GM23338 (cell line): ENCODE results near the gene PPP1R36.

Experiments used
- CREB1 ChIP-seq: fragments of 250-450 bp; sonication (Bioruptor Pico); IDR thresholded peaks from 2 replicates; pipeline ENCODE4 v1.5.0; 2020; ENCODE audit warnings: low read depth, mild to moderate bottlenecking, moderate library complexity
- CTCF ChIP-seq, 2 experiments: fragments of 200-600 bp in 1 of 2; sonication (generic) in 1 of 2; conservative IDR thresholded peaks; 2 replicates each; pipeline versions ENCODE4 v1.5.1 to v1.6.1; 2016 to 2017; ENCODE audit warnings: antibody characterized with exemption in 2 of 2, low read depth in 2 of 2, mild to moderate bottlenecking in 2 of 2, moderate library complexity in 1 of 2
- EZH2 ChIP-seq: fragments of 200-600 bp; sonication (generic); IDR thresholded peaks from one replicate; pipeline ENCODE4 v1.8.0; 2017; ENCODE audit warnings: antibody characterized with exemption, mild to moderate bottlenecking, low read depth; ENCODE audit not compliant: unreplicated experiment
- EZH2phosphoT487 ChIP-seq: fragments of 200-600 bp; sonication (generic); IDR thresholded peaks from one replicate; pipeline ENCODE4 v1.8.1; 2018; ENCODE audit warnings: antibody characterized with exemption; ENCODE audit not compliant: unreplicated experiment
- JUNB ChIP-seq: IDR thresholded peaks from one replicate; pipeline ENCODE4 v1.6.1; 2016; ENCODE audit warnings: antibody characterized with exemption; ENCODE audit not compliant: unreplicated experiment
- NANOG ChIP-seq: IDR thresholded peaks from 2 replicates; pipeline ENCODE4 v1.6.1; 2016; ENCODE audit warnings: antibody characterized with exemption, borderline replicate concordance
- POLR2AphosphoS5 ChIP-seq: IDR thresholded peaks from 2 replicates; pipeline ENCODE4 v1.6.1; 2016; ENCODE audit warnings: antibody characterized with exemption, low read depth
- REST ChIP-seq: IDR thresholded peaks from one replicate; pipeline ENCODE4 v1.6.1; 2018; ENCODE audit warnings: antibody characterized with exemption; ENCODE audit not compliant: unreplicated experiment
- STAT1 ChIP-seq: IDR thresholded peaks from one replicate; pipeline ENCODE4 v1.6.1; 2016; ENCODE audit warnings: antibody characterized with exemption; ENCODE audit not compliant: unreplicated experiment
- ZNF114 ChIP-seq: fragments of 250-450 bp; sonication (Bioruptor Pico); IDR thresholded peaks from 2 replicates; pipeline ENCODE4 v1.5.0; 2020; ENCODE audit warnings: mild to moderate bottlenecking, moderate library complexity
- ZNF331 ChIP-seq: fragments of 250-450 bp; sonication (Bioruptor Pico); IDR thresholded peaks from 2 replicates; pipeline ENCODE4 v1.5.0; 2020; ENCODE audit warnings: low read depth, mild to moderate bottlenecking, moderate library complexity

DNA sequence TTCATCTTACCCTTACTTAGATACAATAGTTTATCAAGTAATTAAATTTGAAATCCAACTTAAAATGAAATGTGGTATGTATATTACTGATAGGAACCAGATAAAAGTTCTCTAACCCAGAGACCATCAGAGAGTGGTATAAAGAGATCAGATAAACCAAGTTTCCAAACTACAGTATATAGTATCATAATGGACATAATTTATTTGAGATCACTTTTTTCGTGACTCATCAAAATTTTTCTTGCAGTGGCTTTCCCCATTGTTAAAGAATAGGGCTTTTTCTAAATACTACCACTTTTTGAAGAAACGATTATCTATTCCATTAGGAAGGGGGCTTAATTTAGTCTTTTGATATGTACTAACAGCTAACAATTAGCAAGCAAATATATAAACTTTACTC is 24.4 kb upstream of the PPP1R36 start:
- TF ChIP-seq CTCF (conservative IDR thresholded peaks at IDR 0.05; ENCODE audit: low read depth in 2 of 2) (no peak), EZH2phosphoT487 (no peak), POLR2AphosphoS5 (no peak), EZH2 (no peak), CREB1 (CRISPR knock-in tag) (no peak), REST (no peak), NANOG (no peak), JUNB (no peak), STAT1 (no peak), ZNF114 (CRISPR knock-in tag) (no peak), ZNF331 (no peak)
